Fibroblast of the aortic adventitia (primary cell): Measurements from ENCODE around the gene NTRK3. TPM values are rescaled to one million over a fixed set of nuclear protein-coding genes. Genes with fewer than 3 reads are reported as not detected.

Experiments used
- DNase-seq: peaks from one replicate; pipeline ENCODE4 v3.0.0-alpha.2; 2010; ENCODE audit warnings: low read depth
- H3K4me3 ChIP-seq: 2 replicates; pipeline ENCODE4 v1.5.1; 2011; ENCODE audit warnings: low read depth, mild to moderate bottlenecking, control low read depth, low read length, moderate library complexity
- total RNA-seq: library from RNA; depleted of rRNA; stranded (reverse); fragments of >200 nt; gene quantifications from 2 replicates; pipeline ENCODE4 v1.2.3, GENCODE V29; 2012; ENCODE audit warnings: low replicate concordance
- TF ChIP-seq, protein P1 (sequence below): IDR thresholded peaks from 2 replicates; pipeline ENCODE4 v1.5.1; 2011; ENCODE audit warnings: mild to moderate bottlenecking, low read length, control low read depth, inconsistent platforms; ENCODE audit not compliant: insufficient read depth

Gene NTRK3
- total RNA-seq, 1 donor = 19.6 TPM

- H3K4me3 ChIP-seq = no peak overlapping the region
- no peak for DNase-seq
- TF ChIP-seq, protein P1, sequence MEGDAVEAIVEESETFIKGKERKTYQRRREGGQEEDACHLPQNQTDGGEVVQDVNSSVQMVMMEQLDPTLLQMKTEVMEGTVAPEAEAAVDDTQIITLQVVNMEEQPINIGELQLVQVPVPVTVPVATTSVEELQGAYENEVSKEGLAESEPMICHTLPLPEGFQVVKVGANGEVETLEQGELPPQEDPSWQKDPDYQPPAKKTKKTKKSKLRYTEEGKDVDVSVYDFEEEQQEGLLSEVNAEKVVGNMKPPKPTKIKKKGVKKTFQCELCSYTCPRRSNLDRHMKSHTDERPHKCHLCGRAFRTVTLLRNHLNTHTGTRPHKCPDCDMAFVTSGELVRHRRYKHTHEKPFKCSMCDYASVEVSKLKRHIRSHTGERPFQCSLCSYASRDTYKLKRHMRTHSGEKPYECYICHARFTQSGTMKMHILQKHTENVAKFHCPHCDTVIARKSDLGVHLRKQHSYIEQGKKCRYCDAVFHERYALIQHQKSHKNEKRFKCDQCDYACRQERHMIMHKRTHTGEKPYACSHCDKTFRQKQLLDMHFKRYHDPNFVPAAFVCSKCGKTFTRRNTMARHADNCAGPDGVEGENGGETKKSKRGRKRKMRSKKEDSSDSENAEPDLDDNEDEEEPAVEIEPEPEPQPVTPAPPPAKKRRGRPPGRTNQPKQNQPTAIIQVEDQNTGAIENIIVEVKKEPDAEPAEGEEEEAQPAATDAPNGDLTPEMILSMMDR = no peak
These were observed 240.1 kb downstream of the NTRK3 start for GRCh38 chr15:88016406-88016805.

DNA sequence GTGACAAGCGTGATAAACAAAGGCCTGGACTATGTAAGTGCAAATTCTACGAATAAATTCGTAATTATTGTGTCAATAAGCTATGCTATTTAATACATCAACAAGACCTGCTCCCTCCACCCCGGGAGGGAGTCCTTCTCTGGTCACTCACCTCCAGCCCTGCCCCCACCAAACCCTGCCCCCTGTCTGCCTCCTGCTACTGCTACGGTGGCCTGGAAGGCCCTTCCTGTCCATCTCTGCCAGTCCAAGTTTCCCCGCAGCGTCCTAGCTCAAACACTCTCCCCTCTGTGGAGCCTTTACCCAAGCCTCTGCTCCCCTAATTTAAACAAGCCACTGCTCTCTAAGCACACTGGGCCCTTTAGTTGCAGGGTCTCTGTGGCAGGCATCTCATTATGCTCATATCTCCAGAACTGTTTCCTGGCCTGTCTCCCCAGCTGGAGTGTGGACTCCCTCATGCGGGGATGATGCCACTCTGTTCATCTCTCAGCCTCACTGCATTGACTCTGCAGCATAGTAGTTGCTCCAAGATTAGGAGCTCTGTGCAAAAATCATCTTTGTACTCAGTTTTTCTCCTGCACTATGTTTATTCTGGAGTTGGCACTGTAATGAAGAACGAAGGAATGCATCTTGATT lies 241.2 kb downstream of the NTRK3 start:
- DNase-seq = peak; percentile 19
- TF ChIP-seq, protein P1 = peak; percentile 10

DNA sequence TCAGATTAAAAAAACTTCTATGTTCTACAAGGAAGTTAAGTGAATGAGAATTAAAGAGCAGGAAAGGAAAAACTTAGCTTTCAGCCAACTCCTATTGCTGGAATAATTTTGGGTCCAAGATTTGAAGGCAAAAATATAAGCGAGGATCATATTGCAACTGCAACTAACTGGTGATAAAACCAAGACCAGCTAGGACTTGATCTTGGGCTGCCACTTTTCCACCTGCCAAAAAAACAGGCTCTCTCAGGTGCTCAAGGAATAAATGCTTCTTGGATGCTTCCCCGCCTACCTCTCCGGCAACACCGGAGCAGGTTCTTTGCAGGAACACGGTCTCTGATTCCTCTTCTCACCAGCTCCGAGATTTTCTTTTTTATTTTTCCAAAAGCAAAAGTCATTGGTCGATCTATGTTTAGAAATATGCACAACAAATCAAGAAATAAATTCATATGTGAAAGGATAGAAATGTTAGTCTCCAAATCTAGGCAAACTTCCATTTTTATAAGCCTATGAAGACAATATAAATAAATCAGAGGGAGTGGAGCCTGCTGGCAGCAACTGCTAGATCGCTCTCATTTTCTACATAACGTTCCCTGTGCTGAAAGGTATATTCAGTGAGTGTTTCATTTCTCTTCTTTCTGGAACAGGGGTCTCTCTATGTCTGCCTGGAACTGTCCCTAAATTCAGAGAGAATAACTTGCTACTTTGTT lies 241.9 kb downstream of the NTRK3 start:
- H3K4me3 ChIP-seq = no peak overlapping the region
- DNase-seq = no peak
- TF ChIP-seq, protein P1 = no peak

More for the DNA sequence above, 241.2 kb downstream of the NTRK3 start:
- H3K4me3 ChIP-seq = no peak overlapping the region

- H3K4me3 ChIP-seq = no peak overlapping the region
- no peak for DNase-seq
- TF ChIP-seq, protein P1 = no peak
These were observed 243.4 kb downstream of the NTRK3 start for GRCh38 chr15:88013111-88013510.

- no peak for DNase-seq
- no peak overlapping the region for H3K4me3 ChIP-seq
- TF ChIP-seq, protein P1 = no peak
These were observed 243.9 kb downstream of the NTRK3 start for GRCh38 chr15:88012688-88013087.

DNA sequence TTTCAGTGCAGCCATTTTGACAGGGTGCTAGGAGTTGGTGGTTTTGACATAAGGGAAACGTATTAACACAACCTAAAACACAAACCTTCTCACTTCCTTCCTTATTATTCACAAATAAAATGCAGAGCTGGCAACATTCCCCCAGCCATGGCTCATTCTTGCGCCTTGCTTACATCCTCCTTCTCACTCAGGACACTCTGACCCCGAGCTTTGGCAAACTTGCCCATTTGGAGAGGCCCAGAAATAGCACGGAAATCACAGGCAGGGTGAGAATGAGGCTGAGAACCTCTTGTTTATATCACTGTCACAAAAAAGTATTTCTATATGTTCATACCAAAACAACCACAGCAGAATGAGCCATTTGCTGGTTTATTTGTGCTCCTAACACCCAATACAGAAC lies 244.3 kb downstream of the NTRK3 start:
- TF ChIP-seq, protein P1 = no peak
- peak; percentile 22 for DNase-seq
- H3K4me3 ChIP-seq = no peak overlapping the region
